Stimulated activated CD4-positive, alpha-beta T cell treated with anti-CD3 and anti-CD28 coated beads, Interleukin-2, amount 100 ng/mL, for 4 hours (primary cell): ENCODE measurements around the gene RAB33B.

Experiments used
- DNase-seq: peaks from one replicate; pipeline ENCODE4 v3.0.0-alpha.2; 2020; ENCODE audit warnings: low read depth

RAB33B gene

GRCh38 chr4:139508581-139509237 is 54.8 kb downstream of the RAB33B start:
- DNase-seq: no peak

GRCh38 chr4:139509727-139510410 is 55.9 kb downstream of the RAB33B start:
- DNase-seq: no peak

GRCh38 chr4:139511320-139511719 is 57.4 kb downstream of the RAB33B start:
- no peak for DNase-seq

GRCh38 chr4:139514382-139515059 is 60.6 kb downstream of the RAB33B start:
- no peak for DNase-seq

GRCh38 chr4:139515531-139515958 is 61.6 kb downstream of the RAB33B start:
- no peak for DNase-seq

GRCh38 chr4:139521754-139522401 is 68.0 kb downstream of the RAB33B start:
- no peak for DNase-seq

GRCh38 chr4:139522457-139522856 is 68.5 kb downstream of the RAB33B start:
- no peak for DNase-seq

- DNase-seq: no peak
These were observed 69.2 kb downstream of the RAB33B start for GRCh38 chr4:139523076-139523475.

- DNase-seq: no peak
These were observed 70.2 kb downstream of the RAB33B start for GRCh38 chr4:139524062-139524631.

GRCh38 chr4:139525414-139525813 is 71.5 kb downstream of the RAB33B start:
- DNase-seq: no peak
